Activated CD8-positive, alpha-beta T cell treated with anti-CD3 and anti-CD28 coated beads for 36 hours (primary cell): ENCODE measurements around the gene GLRX3. TPM values are rescaled to one million over a fixed set of nuclear protein-coding genes. Genes with fewer than 3 reads are reported as not detected.

Experiments
- ATAC-seq: fragments of 200-7000 bp; cut with Tn5 transposase; one replicate; pipeline ENCODE4 v1.10.0; 2021; ENCODE audit warnings: mild to moderate bottlenecking, moderate library complexity
- CTCF ChIA-PET: fragments of 350-600 bp; sonication (Branson Sonifier 250); formaldehyde crosslinking; loops from one replicate; lab custom pipeline; 2021; ENCODE audit warnings: antibody characterized with exemption; lab: Charles Lee
- POLR2A ChIA-PET: fragments of 350-600 bp; sonication (Branson Sonifier 250); formaldehyde crosslinking; loops from one replicate; lab custom pipeline; 2021; ENCODE audit warnings: antibody characterized with exemption; lab: Charles Lee
- DNase-seq: peaks from one replicate; pipeline ENCODE4 v3.0.0-alpha.2; 2020
- H3K27ac Mint-ChIP-seq: one replicate; pipeline ENCODE4 v1.8.0; 2021; ENCODE audit warnings: mild to moderate bottlenecking, mixed read lengths
- H3K27me3 Mint-ChIP-seq: one replicate; pipeline ENCODE4 v1.8.0; 2021; ENCODE audit warnings: mixed read lengths
- H3K36me3 Mint-ChIP-seq: one replicate; pipeline ENCODE4 v1.8.0; 2021; ENCODE audit warnings: low read depth, mixed read lengths
- H3K4me1 Mint-ChIP-seq: one replicate; pipeline ENCODE4 v1.8.0; 2021; ENCODE audit warnings: low read depth, mixed read lengths
- H3K4me3 Mint-ChIP-seq: one replicate; pipeline ENCODE4 v1.8.0; 2021; ENCODE audit warnings: mild to moderate bottlenecking, moderate library complexity, mixed read lengths
- H3K9me3 Mint-ChIP-seq: one replicate; pipeline ENCODE4 v1.8.0; 2021; ENCODE audit warnings: mixed read lengths
- CTCF ChIP-seq: fragments of 200-600 bp; IDR thresholded peaks from one replicate; pipeline ENCODE4 v1.8.0; 2022; ENCODE audit warnings: antibody characterized with exemption, mild to moderate bottlenecking
- intact Hi-C: fragments of 100-400 bp; cut with micrococcal nuclease; formaldehyde crosslinking; loops from one replicate; pipeline ENCODE4 v1.10.0; 2022
- total RNA-seq, 2 experiments: library from RNA; stranded (reverse); gene quantifications; one replicate each; pipeline ENCODE4 v1.2.3, GENCODE V29; 2021

GLRX3 gene
- total RNA-seq, 2 experiments from 2014 or later, result 109 to 121 TPM

GRCh38 chr10:130193033-130193432 is 56.8 kb downstream of the GLRX3 start:
- ChIA-PET POLR2A (no interaction called here), CTCF (interaction anchor here (0.6 kb wide), 1 partner anchor 41 kb away, joined by 3 read pairs; no protein-coding TSS in a partner anchor)
- no peak for DNase-seq
- no peak for ATAC-seq
- Mint-ChIP-seq H3K27ac (no peak overlapping the region), H3K4me3 (no peak overlapping the region), H3K9me3 (no peaks in the 10 kb centered on the region), H3K27me3 (peaks cover 5% of the 10 kb centered on the region), H3K36me3 (peaks cover 2% of the 10 kb centered on the region), H3K4me1 (no peaks in the 10 kb centered on the region)
- no peak for TF ChIP-seq CTCF
- intact Hi-C loops, result no loop called here

- Mint-ChIP-seq H3K27me3 (peaks cover 5% of the 10 kb centered on the region), H3K4me1 (no peaks in the 10 kb centered on the region), H3K27ac (no peak overlapping the region), H3K36me3 (no peaks in the 10 kb centered on the region), H3K9me3 (no peaks in the 10 kb centered on the region), H3K4me3 (no peak overlapping the region)
- no peak for TF ChIP-seq CTCF
- CTCF ChIA-PET, result no interaction called here
- DNase-seq, result no peak
- intact Hi-C loops, result no loop called here
- no peak for ATAC-seq
- POLR2A ChIA-PET, result no interaction called here
Observed at GRCh38 chr10:130193493-130194193, 57.5 kb downstream of the GLRX3 start.

GRCh38 chr10:130194194-130194990 is 58.2 kb downstream of the GLRX3 start:
- intact Hi-C loops, result no loop called here
- H3K4me3 Mint-ChIP-seq, result no peak overlapping the region
- H3K27me3 Mint-ChIP-seq, result peaks cover 5% of the 10 kb centered on the region
- H3K9me3 Mint-ChIP-seq, result no peaks in the 10 kb centered on the region
- DNase-seq (no peak), ATAC-seq (no peak)
- H3K4me1 Mint-ChIP-seq, result no peaks in the 10 kb centered on the region
- ChIA-PET POLR2A (no interaction called here), CTCF (no interaction called here)
- TF ChIP-seq CTCF, result no peak
- H3K27ac Mint-ChIP-seq, result no peak overlapping the region
- no peaks in the 10 kb centered on the region for H3K36me3 Mint-ChIP-seq

GRCh38 chr10:130194991-130195645 is 58.9 kb downstream of the GLRX3 start:
- H3K4me1 Mint-ChIP-seq, result no peaks in the 10 kb centered on the region
- H3K27me3 Mint-ChIP-seq, result peaks cover 5% of the 10 kb centered on the region
- H3K36me3 Mint-ChIP-seq, result no peaks in the 10 kb centered on the region
- ChIA-PET POLR2A (no interaction called here), CTCF (no interaction called here)
- DNase-seq (no peak), ATAC-seq (no peak)
- H3K9me3 Mint-ChIP-seq, result no peaks in the 10 kb centered on the region
- H3K27ac Mint-ChIP-seq, result no peak overlapping the region
- no peak for TF ChIP-seq CTCF
- H3K4me3 Mint-ChIP-seq, result no peak overlapping the region
- intact Hi-C loops, result no loop called here
